PFSK-1 (cell line): ENCODE results near the gene CD14.

Experiments
- FOXP2 ChIP-seq: optimal IDR thresholded peaks from 2 replicates; pipeline ENCODE3; 2011; ENCODE audit warnings: borderline replicate concordance, control low read depth, inconsistent platforms; ENCODE audit not compliant: insufficient read depth; ENCODE audit errors: extremely low read length, extremely low read depth
- POLR2AphosphoS5 ChIP-seq: IDR thresholded peaks from 2 replicates; pipeline ENCODE4 v1.6.1; 2012; ENCODE audit warnings: low read depth, mild to moderate bottlenecking, control low read depth, low read length, moderate library complexity
- REST ChIP-seq, 2 experiments: IDR thresholded peaks; 2 replicates each; pipeline versions ENCODE4 v1.6.1 to v1.8.0; 2011 to 2012; ENCODE audit warnings: low read depth in 2 of 2, low read length in 2 of 2, control low read depth in 1 of 2, inconsistent platforms in 1 of 2, mild to moderate bottlenecking in 1 of 2, moderate library complexity in 1 of 2; ENCODE audit not compliant: insufficient read depth in 1 of 2
- SIN3A ChIP-seq: IDR thresholded peaks from 2 replicates; pipeline ENCODE4 v1.6.1; 2012; ENCODE audit warnings: mild to moderate bottlenecking, low read length, moderate library complexity, borderline replicate concordance; ENCODE audit not compliant: insufficient read depth
- TAF1 ChIP-seq: IDR thresholded peaks from 2 replicates; pipeline ENCODE4 v1.6.1; 2012; ENCODE audit warnings: low read length, control low read depth, borderline replicate concordance; ENCODE audit not compliant: insufficient read depth

The CD14 gene

GRCh38 chr5:140608722-140609121 is 24.3 kb downstream of the CD14 start:
- TF ChIP-seq FOXP2 = no peak
- no peak for TF ChIP-seq REST (IDR thresholded peaks at IDR 0.05; ENCODE audit: insufficient read depth in 1 of 2, low read depth in 2 of 2, low read length in 2 of 2)
- TF ChIP-seq TAF1 = no peak
- no peak for TF ChIP-seq SIN3A
- no peak for TF ChIP-seq POLR2AphosphoS5

- TF ChIP-seq TAF1 (no peak), FOXP2 (no peak), POLR2AphosphoS5 (no peak)
Observed at GRCh38 chr5:140607031-140607430, 25.9 kb downstream of the CD14 start.

DNA sequence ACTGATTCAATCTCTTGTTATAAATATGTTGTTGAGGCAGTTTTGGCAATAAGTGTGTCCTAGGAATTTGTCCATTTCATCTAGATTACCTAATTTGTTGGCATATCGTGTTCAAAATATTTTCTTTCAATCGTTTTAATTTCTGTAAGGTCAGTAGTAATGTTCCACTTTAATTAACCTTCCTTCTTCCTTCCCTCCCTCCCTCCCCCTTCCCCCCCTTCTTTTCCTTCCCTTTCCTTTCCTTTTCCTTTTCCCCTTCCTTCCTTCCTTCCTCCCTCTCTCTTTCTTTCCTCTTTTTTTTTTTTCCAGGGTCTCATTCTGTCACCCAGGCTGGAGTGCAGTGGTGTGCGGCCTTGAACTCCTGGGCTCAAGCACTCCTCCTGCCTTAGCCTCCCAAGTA is 27.1 kb downstream of the CD14 start:
- TF ChIP-seq TAF1 = no peak
- TF ChIP-seq SIN3A = no peak

DNA sequence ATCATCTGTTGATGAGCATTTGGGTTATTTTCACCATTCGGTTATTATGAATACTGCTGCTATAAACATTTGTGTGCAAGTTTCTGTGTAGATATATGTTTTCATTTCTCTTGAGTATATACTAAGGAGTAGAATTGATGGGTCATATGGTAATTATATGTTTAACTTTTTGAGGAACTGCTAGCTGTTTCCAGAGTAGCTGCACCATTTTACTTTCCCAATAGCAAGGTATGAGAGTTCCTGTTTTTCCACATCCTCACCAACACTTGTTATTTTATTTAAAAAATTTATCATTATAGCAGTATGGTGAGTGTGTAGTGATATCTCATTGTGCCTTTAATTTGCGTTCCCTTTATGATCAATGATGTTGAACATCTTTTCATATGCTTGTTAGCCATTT is 29.2 kb downstream of the CD14 start:
- TF ChIP-seq TAF1 (no peak), REST (IDR thresholded peaks at IDR 0.05; ENCODE audit: insufficient read depth in 1 of 2, low read depth in 2 of 2, low read length in 2 of 2) (no peak), FOXP2 (no peak), POLR2AphosphoS5 (no peak), SIN3A (no peak)

- TF ChIP-seq TAF1 (no peak), POLR2AphosphoS5 (no peak), REST (IDR thresholded peaks at IDR 0.05; ENCODE audit: insufficient read depth in 1 of 2, low read depth in 2 of 2, low read length in 2 of 2) (no peak), SIN3A (no peak), FOXP2 (no peak)
Observed at GRCh38 chr5:140602147-140602546, 30.8 kb downstream of the CD14 start.

- TF ChIP-seq TAF1 = no peak
- no peak for TF ChIP-seq REST (IDR thresholded peaks at IDR 0.05; ENCODE audit: insufficient read depth in 1 of 2, low read depth in 2 of 2, low read length in 2 of 2)
- no peak for TF ChIP-seq POLR2AphosphoS5
- TF ChIP-seq FOXP2 = no peak
- TF ChIP-seq SIN3A = no peak
Observed at GRCh38 chr5:140600096-140600495, 32.9 kb downstream of the CD14 start.
